ENCODE data around the gene NFATC4. TPM values are rescaled to one million over a fixed set of nuclear protein-coding genes. Genes with fewer than 3 reads are reported as not detected.

The NFATC4 gene
- total and polyA plus RNA-seq, 2 of the 4 experiments (the other 2 are of a cell fraction): 15.6 to 35.8 TPM

DNA sequence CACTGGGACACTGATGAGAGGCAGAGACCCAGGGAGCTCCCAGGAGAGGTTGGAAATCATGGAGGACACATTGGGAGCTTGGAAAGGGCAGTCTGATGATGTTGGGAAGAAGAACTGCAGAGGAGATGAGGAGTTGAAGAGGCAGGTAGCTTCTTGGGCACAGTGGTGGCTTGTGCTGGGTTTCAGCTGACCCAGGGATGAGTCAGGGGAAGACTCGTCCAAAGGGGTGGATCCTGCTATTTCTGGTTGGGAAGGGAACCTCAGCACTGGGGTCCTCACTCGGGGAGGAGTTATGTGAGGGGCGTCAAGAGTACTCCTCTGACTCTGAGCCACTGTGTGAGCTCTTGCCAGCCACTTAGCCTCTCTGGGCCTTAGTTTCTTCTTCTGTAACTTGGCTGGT is 44.6 kb upstream of the NFATC4 start (continued):
- no peak for TF ChIP-seq POLR2A (IDR thresholded peaks at IDR 0.05; ENCODE audit: low read depth, low read length)
- TF ChIP-seq BHLHE40 (IDR thresholded peaks at IDR 0.05; ENCODE audit: low read depth, low read length): no peak
- TF ChIP-seq RFX5 (IDR thresholded peaks at IDR 0.05; ENCODE audit: low read depth, low read length): no peak
- no peak for TF ChIP-seq MXI1 (IDR thresholded peaks at IDR 0.05; ENCODE audit: borderline replicate concordance, low read depth, low read length)
- TF ChIP-seq RCOR1 (IDR thresholded peaks at IDR 0.05; ENCODE audit: insufficient replicate concordance, low read length): no peak

DNA sequence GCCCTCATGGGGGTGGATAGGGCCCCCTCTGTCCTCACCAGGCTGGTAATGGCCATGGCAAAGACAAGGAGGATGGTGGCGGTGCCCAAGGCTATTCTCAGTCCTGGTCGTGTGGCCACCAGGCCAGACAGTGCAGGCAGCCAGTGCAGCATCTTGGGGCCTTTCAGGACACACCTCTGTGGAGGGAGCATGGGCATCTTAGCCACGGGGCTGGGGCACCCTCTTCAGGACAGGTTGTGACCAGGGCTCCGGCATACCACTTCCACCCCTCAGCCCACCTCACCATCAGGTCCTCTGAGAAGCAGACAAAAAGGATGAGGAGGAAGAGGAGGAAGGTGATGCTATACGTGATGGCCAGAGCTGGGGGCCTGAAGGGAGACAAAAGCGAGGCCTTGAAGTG is 44.0 kb upstream of the NFATC4 start:
- no peak overlapping the region for H3K4me3 ChIP-seq (ENCODE audit: insufficient read depth, low read depth, low read length)
- no peak overlapping the region for H2AK5ac ChIP-seq (ENCODE audit: low read depth, low read length)
- DNase-seq (no peak), ATAC-seq (ENCODE audit: low read depth) (no peak)
- intact Hi-C loops (cut with micrococcal nuclease): no loop called here
- H3K9ac ChIP-seq (ENCODE audit: low read depth, low read length): no peak overlapping the region
- H4K91ac ChIP-seq (ENCODE audit: insufficient read depth, low read depth, low read length): no peak overlapping the region
- H3K23ac ChIP-seq (ENCODE audit: low read depth, low read length): no peak overlapping the region
- no peak overlapping the region for H2BK20ac ChIP-seq (ENCODE audit: low read depth, low read length)
- no peak overlapping the region for H3K14ac ChIP-seq (replicated peaks; ENCODE audit: low read depth, low read length)
- no peak overlapping the region for H4K8ac ChIP-seq (ENCODE audit: low read depth in 2 of 2, low read length in 2 of 2)
- no peak overlapping the region for H4K5ac ChIP-seq (ENCODE audit: low read depth, low read length)
- 63% methylated on average over 2 of the region's 6 CpGs; no CpG with 5 or more reads in 1 of the 2 experiments for WGBS, 2 experiments (ENCODE audit: extremely low coverage in 2 of 2, insufficient read length in 1 of 2)
- H3K56ac ChIP-seq (ENCODE audit: extremely low read depth, insufficient read depth, low read length): no peak overlapping the region
- dilution Hi-C loops (cut with HindIII; ENCODE audit: low sequenced_read_pairs, unreplicated experiment): no loop called here
- H2BK120ac ChIP-seq (ENCODE audit: low read depth, low read length): no peak overlapping the region
- ChIA-PET CTCF (interaction anchor here (1.0 kb wide), 1 partner anchor 9 kb away, joined by 3 read pairs; no protein-coding TSS in a partner anchor), POLR2A (ENCODE audit: unreplicated experiment) (no interaction called here)
- in situ Hi-C loops (cut with MboI; ENCODE audit: low sequenced_read_pairs): no loop called here
- peaks cover 51% of the 10 kb centered on the region for H3K27me3 ChIP-seq (ENCODE audit: control insufficient read depth, insufficient read depth, low read length)
- no peaks in the 10 kb centered on the region; the same call in 1 of the 2 replicates for H3K9me1 ChIP-seq (ENCODE audit: insufficient read depth, low read length)
- no peaks in the 10 kb centered on the region for H4K20me1 ChIP-seq (ENCODE audit: insufficient read depth, low read length)
- H3K4me1 ChIP-seq (ENCODE audit: control insufficient read depth, insufficient read depth, low read length): no peaks in the 10 kb centered on the region
- no peak overlapping the region for H3K27ac ChIP-seq (ENCODE audit: insufficient read depth, low read length)
- H3K9me3 ChIP-seq (ENCODE audit: control insufficient read depth, insufficient read depth, low read length): no peaks in the 10 kb centered on the region
- no TSS peak for BruUV-seq (replicated peaks)
- H3K79me1 ChIP-seq (ENCODE audit: low read depth in 1 of 2, low read length in 2 of 2): no peaks in the 10 kb centered on the region
- H2BK15ac ChIP-seq (ENCODE audit: low read depth, low read length): no peak overlapping the region
- H3K4me2 ChIP-seq (ENCODE audit: low read depth, low read length): no peak overlapping the region
- H2AFZ ChIP-seq (replicated peaks; ENCODE audit: low read length, poor library complexity): no peak overlapping the region
- no peak overlapping the region for H2BK5ac ChIP-seq (ENCODE audit: low read depth, low read length, poor library complexity, severe bottlenecking)
- no peak overlapping the region for H2AK9ac ChIP-seq (replicated peaks; ENCODE audit: low read depth, low read length, poor library complexity)
- no peak overlapping the region for H3K4ac ChIP-seq (ENCODE audit: low read depth, low read length)
- H3K36me3 ChIP-seq (ENCODE audit: control insufficient read depth, insufficient read depth, low read length): no peaks in the 10 kb centered on the region
- H3K18ac ChIP-seq (ENCODE audit: low read depth, low read length): no peak overlapping the region
- TF ChIP-seq, protein P1, sequence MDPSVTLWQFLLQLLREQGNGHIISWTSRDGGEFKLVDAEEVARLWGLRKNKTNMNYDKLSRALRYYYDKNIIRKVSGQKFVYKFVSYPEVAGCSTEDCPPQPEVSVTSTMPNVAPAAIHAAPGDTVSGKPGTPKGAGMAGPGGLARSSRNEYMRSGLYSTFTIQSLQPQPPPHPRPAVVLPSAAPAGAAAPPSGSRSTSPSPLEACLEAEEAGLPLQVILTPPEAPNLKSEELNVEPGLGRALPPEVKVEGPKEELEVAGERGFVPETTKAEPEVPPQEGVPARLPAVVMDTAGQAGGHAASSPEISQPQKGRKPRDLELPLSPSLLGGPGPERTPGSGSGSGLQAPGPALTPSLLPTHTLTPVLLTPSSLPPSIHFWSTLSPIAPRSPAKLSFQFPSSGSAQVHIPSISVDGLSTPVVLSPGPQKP (IDR thresholded peaks at IDR 0.05; ENCODE audit: borderline replicate concordance, low read depth, low read length): no peak
- TF ChIP-seq NFE2L2 (IDR thresholded peaks at IDR 0.05; ENCODE audit: low read depth, low read length) (no peak), RCOR1 (IDR thresholded peaks at IDR 0.05; ENCODE audit: insufficient replicate concordance, low read length) (no peak), FOS (IDR thresholded peaks at IDR 0.05; ENCODE audit: low read depth, low read length) (no peak), RFX5 (IDR thresholded peaks at IDR 0.05; ENCODE audit: low read depth, low read length) (no peak), MXI1 (IDR thresholded peaks at IDR 0.05; ENCODE audit: borderline replicate concordance, low read depth, low read length) (no peak), MAZ (IDR thresholded peaks at IDR 0.05; ENCODE audit: borderline replicate concordance, low read depth, low read length) (no peak), RAD21 (IDR thresholded peaks at IDR 0.05; ENCODE audit: low read length) (no peak), POLR2A (IDR thresholded peaks at IDR 0.05; ENCODE audit: low read depth, low read length) (no peak), BHLHE40 (IDR thresholded peaks at IDR 0.05; ENCODE audit: low read depth, low read length) (no peak)
- TF ChIP-seq, protein P2, sequence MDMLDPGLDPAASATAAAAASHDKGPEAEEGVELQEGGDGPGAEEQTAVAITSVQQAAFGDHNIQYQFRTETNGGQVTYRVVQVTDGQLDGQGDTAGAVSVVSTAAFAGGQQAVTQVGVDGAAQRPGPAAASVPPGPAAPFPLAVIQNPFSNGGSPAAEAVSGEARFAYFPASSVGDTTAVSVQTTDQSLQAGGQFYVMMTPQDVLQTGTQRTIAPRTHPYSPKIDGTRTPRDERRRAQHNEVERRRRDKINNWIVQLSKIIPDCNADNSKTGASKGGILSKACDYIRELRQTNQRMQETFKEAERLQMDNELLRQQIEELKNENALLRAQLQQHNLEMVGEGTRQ (IDR thresholded peaks at IDR 0.05; ENCODE audit: low read depth, low read length): no peak
- TF ChIP-seq, protein P3, sequence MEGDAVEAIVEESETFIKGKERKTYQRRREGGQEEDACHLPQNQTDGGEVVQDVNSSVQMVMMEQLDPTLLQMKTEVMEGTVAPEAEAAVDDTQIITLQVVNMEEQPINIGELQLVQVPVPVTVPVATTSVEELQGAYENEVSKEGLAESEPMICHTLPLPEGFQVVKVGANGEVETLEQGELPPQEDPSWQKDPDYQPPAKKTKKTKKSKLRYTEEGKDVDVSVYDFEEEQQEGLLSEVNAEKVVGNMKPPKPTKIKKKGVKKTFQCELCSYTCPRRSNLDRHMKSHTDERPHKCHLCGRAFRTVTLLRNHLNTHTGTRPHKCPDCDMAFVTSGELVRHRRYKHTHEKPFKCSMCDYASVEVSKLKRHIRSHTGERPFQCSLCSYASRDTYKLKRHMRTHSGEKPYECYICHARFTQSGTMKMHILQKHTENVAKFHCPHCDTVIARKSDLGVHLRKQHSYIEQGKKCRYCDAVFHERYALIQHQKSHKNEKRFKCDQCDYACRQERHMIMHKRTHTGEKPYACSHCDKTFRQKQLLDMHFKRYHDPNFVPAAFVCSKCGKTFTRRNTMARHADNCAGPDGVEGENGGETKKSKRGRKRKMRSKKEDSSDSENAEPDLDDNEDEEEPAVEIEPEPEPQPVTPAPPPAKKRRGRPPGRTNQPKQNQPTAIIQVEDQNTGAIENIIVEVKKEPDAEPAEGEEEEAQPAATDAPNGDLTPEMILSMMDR (conservative IDR thresholded peaks at IDR 0.05; ENCODE audit: low read depth, low read length): no peak

Data from IMR-90 (cell line).